Measurements from ENCODE around the gene PDE7B.
"Not testable (repeated sequence)": the region's sequence is repeated elsewhere in the genome, so short reads cannot be mapped to it uniquely, and the experiment has no call there.

DNA sequence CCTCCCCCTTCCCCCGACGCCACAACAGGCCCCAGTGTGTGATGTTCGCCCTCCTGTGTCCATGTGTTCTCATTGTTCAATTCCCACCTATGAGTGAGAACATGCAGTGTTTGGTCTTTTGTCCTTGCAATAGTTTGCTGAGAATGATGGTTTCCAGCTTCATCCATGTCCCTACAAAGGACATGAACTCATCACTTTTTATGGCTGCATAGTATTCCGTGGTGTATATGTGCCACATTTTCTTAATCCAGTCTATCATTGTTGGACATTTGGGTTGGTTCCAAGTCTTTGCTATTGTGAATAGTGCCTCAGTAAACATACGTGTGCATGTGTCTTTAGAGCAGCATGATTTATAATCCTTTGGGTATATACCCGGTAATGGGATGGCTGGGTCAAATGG is 287.6 kb downstream of the PDE7B start:
- not testable (repeated sequence) for TF ChIP-seq POLR2A (IDR thresholded peaks at IDR 0.05; ENCODE audit: insufficient read depth in 1 of 2, low read depth in 2 of 2, low read length in 2 of 2); HDAC2 (CRISPR knock-in tag; IDR thresholded peaks at IDR 0.05); FOXJ3 (CRISPR knock-in tag; IDR thresholded peaks at IDR 0.05; ENCODE audit: borderline replicate concordance); SAP130 (CRISPR knock-in tag; IDR thresholded peaks at IDR 0.05; ENCODE audit: low read depth); TFAP4 (IDR thresholded peaks at IDR 0.05; ENCODE audit: borderline replicate concordance, low read depth); ZNF33B (CRISPR knock-in tag; IDR thresholded peaks at IDR 0.05); ZNF670 (CRISPR knock-in tag; IDR thresholded peaks at IDR 0.05; ENCODE audit: borderline replicate concordance)
- TF ChIP-seq, protein P1, sequence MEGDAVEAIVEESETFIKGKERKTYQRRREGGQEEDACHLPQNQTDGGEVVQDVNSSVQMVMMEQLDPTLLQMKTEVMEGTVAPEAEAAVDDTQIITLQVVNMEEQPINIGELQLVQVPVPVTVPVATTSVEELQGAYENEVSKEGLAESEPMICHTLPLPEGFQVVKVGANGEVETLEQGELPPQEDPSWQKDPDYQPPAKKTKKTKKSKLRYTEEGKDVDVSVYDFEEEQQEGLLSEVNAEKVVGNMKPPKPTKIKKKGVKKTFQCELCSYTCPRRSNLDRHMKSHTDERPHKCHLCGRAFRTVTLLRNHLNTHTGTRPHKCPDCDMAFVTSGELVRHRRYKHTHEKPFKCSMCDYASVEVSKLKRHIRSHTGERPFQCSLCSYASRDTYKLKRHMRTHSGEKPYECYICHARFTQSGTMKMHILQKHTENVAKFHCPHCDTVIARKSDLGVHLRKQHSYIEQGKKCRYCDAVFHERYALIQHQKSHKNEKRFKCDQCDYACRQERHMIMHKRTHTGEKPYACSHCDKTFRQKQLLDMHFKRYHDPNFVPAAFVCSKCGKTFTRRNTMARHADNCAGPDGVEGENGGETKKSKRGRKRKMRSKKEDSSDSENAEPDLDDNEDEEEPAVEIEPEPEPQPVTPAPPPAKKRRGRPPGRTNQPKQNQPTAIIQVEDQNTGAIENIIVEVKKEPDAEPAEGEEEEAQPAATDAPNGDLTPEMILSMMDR (CRISPR knock-in tag; IDR thresholded peaks at IDR 0.05) = not testable (repeated sequence)
- TF ChIP-seq, protein P2, sequence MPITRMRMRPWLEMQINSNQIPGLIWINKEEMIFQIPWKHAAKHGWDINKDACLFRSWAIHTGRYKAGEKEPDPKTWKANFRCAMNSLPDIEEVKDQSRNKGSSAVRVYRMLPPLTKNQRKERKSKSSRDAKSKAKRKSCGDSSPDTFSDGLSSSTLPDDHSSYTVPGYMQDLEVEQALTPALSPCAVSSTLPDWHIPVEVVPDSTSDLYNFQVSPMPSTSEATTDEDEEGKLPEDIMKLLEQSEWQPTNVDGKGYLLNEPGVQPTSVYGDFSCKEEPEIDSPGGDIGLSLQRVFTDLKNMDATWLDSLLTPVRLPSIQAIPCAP (CRISPR knock-in tag; IDR thresholded peaks at IDR 0.05; ENCODE audit: low read depth) = not testable (repeated sequence)
